BJ (cell line): Measurements from ENCODE around the gene C2orf72. TPM values are rescaled to one million over a fixed set of nuclear protein-coding genes. Genes with fewer than 3 reads are reported as not detected.

Experiments used
- CTCF ChIA-PET: fragments of 350-600 bp; formaldehyde crosslinking; extraction: SDS; loops from one replicate; lab custom pipeline; 2021; ENCODE audit warnings: antibody characterized with exemption, inconsistent platforms; lab: Yijun Ruan, JAX
- POLR2A ChIA-PET: fragments of 300-600 bp; sonication (Branson Sonifier 250); formaldehyde crosslinking; extraction: SDS; loops from one replicate; lab custom pipeline; 2021; ENCODE audit warnings: antibody characterized with exemption; lab: Charles Lee
- DNase-seq: peaks from one replicate; pipeline ENCODE4 v3.0.0-alpha.2; 2011; ENCODE audit warnings: low read depth
- H3K27me3 ChIP-seq: 2 replicates; pipeline ENCODE4 v1.6.0; 2011; ENCODE audit warnings: low read length; ENCODE audit not compliant: control insufficient read depth, insufficient read depth
- H3K36me3 ChIP-seq: 2 replicates; pipeline ENCODE4 v1.5.1; 2011; ENCODE audit warnings: low read length; ENCODE audit not compliant: control insufficient read depth, insufficient read depth
- H3K4me3 ChIP-seq: 2 replicates; pipeline ENCODE4 v1.5.1; 2011; ENCODE audit warnings: low read depth, mild to moderate bottlenecking, control low read depth, low read length
- CTCF ChIP-seq: IDR thresholded peaks from 2 replicates; pipeline ENCODE4 v1.5.1; 2011; ENCODE audit warnings: low read depth, mild to moderate bottlenecking, control low read depth, inconsistent platforms, low read length, moderate library complexity; ENCODE audit not compliant: insufficient read depth
- polyA plus RNA-seq: library from polyadenylated mRNA; depleted of rRNA; stranded (reverse); fragments of >200 nt; gene quantifications from 2 replicates; pipeline ENCODE4 v1.2.3, GENCODE V29; 2011

The C2orf72 gene
- polyA plus RNA-seq, 1 experiment, result 0.17 TPM

- POLR2A ChIA-PET, result no interaction called here
- TF ChIP-seq CTCF, result no peak
- H3K36me3 ChIP-seq, result no peaks in the 10 kb centered on the region
- peaks cover 6% of the 10 kb centered on the region for H3K27me3 ChIP-seq
- no peak for DNase-seq
- CTCF ChIA-PET, result interaction anchor here (1.1 to 1.3 kb wide), 2 partner anchors 73 to 144 kb away, joined by 3 to 5 read pairs; no protein-coding TSS in a partner anchor
- no peak overlapping the region for H3K4me3 ChIP-seq
Measured at GRCh38 chr2:230991598-230991997, 45.7 kb upstream of the C2orf72 start.

GRCh38 chr2:230995821-230996220 is 41.5 kb upstream of the C2orf72 start, which contains the start of gene SPATA3:
TSS of gene SPATA3 (plus strand) at chr2:230996121. CDS start at chr2:230996234, 113 bp downstream.
- Histone ChIP-seq H3K27me3 (peaks cover 10% of the 10 kb centered on the region), H3K36me3 (no peaks in the 10 kb centered on the region), H3K4me3 (no peak within 1 kb of the TSS)
- no peak for DNase-seq
- CTCF ChIA-PET, result interaction anchor here (1.9 kb wide), 1 partner anchor 9 kb away, joined by 8 read pairs; no protein-coding TSS in a partner anchor
- POLR2A ChIA-PET, result no interaction called here
- TF ChIP-seq CTCF, result no peak

- CTCF ChIA-PET, result interaction anchor here (1.3 to 1.9 kb wide), 2 partner anchors 9 kb away, joined by 4 to 8 read pairs; no protein-coding TSS in a partner anchor
- no peak for TF ChIP-seq CTCF
- Histone ChIP-seq H3K4me3 (no peak overlapping the region), H3K27me3 (peaks cover 7% of the 10 kb centered on the region), H3K36me3 (no peaks in the 10 kb centered on the region)
- POLR2A ChIA-PET, result no interaction called here
- no peak for DNase-seq
Measured at GRCh38 chr2:230996661-230997060, 40.7 kb upstream of the C2orf72 start.

GRCh38 chr2:230998882-230999281 is 38.4 kb upstream of the C2orf72 start:
- peaks cover 4% of the 10 kb centered on the region for H3K27me3 ChIP-seq
- H3K36me3 ChIP-seq, result no peaks in the 10 kb centered on the region
- ChIA-PET POLR2A (no interaction called here), CTCF (interaction anchor here (2.8 kb wide), 1 partner anchor 11 kb away, joined by 10 read pairs; no protein-coding TSS in a partner anchor)
- TF ChIP-seq CTCF, result no peak
- no peak overlapping the region for H3K4me3 ChIP-seq
- DNase-seq, result no peak

- ChIA-PET CTCF (interaction anchor here (1.1 to 2.8 kb wide), 2 partner anchors 12 to 175 kb away, joined by 4 to 10 read pairs; no protein-coding TSS in a partner anchor), POLR2A (no interaction called here)
- no peak for DNase-seq
- TF ChIP-seq CTCF, result no peak
- no peak overlapping the region for H3K4me3 ChIP-seq
- no peaks in the 10 kb centered on the region for H3K36me3 ChIP-seq
- H3K27me3 ChIP-seq, result peaks cover 4% of the 10 kb centered on the region
Measured at GRCh38 chr2:230999477-230999876, 37.8 kb upstream of the C2orf72 start.
